Embryonic facial prominence (tissue), 1 donor: ENCODE measurements around the gene DCAF8.

ENCODE experiments used
- DNase-seq: peaks from one replicate; pipeline ENCODE4 v3.0.0-alpha.2; 2016; ENCODE audit errors: extremely low spot score

DCAF8 gene

DNA sequence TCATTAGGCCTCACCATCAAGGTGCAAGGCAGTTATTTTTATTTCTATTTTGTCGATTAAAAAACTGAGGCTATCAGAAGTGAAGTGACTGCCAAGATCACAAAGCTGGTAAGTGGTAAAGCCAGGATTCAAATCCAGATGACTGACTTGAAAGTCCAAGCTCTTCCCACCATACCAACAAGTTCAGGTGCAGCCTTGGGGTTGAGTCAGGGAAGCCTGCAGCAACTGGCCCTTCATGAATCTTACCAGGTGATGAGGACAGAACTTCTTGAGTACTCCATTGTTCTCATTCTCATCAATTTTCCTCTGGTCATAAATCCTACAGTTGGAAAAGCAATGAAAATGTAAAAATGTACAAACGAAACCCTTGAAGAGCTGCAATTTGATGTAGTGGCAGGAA, 37.0 kb downstream of the DCAF8 start:
- no peak for DNase-seq

DNA sequence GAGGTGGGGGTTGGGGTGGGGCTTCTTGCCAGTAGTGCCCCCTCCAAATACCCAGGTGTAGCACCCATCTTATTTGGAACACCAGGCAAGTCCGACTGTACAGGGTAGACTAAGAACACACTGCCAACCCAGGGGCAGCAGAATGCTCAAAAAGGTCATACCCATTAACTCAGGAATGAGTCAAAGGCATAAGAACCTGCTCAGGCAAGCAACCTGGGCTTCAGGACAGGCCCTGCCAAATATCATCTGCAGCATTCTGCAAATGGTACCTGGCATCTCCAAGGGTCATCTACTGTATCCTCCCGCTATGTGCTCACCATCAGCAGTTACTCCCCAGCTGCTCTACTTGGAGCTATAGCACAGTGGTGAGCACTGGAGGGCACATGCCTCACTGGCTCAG, 37.7 kb downstream of the DCAF8 start:
- DNase-seq, result no peak

DNA sequence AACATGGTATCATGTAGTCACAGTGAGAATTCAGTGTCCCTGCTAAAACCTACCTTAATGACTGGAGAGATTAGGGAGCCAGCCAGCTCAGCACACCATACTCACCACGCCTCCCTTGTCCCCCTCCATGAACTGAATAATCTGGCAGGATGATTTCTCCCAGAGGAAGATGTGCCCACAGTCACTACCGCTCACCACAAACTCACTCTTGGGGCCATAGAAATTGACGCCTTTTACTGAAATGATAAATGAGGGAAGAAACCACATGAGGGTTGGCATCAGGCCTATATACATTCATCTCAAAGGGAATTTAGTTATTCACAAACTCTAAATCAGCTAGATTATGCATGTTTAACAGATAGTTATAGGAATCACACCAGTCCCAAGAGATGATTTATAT, 39.8 kb downstream of the DCAF8 start:
- DNase-seq, result no peak

DNA sequence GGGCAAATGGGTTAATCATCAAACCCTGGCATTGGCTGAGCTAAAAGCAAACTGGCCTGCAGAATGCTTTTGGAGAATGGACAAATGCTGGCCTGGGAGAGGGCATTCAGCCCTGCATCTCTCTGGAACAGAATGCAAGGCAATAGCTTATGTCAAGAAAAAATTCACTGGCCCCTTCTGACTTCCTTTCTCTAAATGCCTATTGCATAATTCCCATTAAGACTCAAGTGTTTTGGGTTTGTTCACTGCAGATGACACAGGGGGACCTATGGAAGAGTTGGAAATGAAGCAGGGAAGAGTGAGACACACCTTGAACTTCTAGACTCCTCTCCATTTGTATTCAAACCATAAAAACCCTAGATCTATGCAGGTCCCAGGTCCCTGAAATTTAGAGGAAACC, 41.3 kb downstream of the DCAF8 start:
- no peak for DNase-seq

DNA sequence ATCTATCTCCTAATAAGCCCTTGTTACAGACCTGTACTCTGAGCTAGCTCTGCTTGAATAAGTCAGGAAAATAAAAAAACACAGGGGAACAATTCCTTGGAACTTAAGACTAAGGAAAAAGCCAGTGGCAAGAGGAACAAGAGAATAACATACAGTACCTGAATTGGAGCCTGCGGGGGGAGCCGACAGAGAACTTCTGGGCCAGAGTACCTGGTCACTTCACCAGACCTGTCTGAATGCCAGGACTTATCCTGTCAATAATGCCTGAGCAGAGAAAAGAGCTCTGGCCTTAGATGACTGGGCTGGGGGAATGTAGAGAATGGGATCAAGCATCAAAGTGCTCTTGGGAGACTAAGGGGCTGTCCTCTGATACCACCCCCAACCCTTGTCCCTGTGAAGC, 42.0 kb downstream of the DCAF8 start:
- no peak for DNase-seq

DNA sequence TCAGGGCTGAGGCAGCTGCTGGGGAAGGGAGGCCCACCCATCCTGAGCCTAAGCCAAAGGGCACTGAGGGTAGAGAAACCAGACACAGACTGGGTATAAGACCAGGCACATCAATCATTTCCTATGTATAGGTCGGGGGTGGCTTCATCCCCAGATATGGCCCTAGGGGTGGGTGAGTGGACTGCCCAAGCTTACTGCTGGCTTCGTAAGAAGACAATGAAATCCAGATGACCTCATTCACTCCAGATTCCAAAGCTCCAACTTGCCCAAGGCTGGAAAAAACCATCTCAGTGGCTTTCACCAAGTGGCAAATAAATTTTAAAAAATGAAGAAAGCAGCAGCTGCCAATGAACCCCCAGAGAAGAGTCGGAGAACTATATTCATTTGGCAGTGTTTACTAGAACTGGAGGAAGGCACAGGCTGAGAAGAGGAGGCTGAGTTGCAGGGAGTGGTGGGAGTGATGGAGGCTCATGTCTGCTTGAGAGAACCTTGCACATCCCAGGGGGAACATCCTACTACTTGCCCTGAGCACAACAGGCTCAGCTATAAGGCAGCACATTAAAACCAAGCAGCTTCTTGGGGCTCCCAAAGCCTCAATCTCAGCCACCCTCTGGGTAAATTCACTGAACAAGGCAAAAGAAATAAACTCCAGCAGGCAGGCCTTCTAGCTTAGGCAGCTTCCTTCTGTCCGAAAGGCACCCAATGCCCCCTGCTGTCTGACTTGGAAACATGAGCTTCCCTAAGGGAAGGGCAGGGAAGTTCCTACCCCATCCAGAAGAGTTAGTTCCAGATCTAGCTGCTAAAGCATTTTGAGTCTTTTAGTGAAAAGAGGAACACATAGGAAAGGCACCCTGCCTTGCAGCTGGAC, 43.1 kb downstream of the DCAF8 start:
- DNase-seq, result no peak

DNA sequence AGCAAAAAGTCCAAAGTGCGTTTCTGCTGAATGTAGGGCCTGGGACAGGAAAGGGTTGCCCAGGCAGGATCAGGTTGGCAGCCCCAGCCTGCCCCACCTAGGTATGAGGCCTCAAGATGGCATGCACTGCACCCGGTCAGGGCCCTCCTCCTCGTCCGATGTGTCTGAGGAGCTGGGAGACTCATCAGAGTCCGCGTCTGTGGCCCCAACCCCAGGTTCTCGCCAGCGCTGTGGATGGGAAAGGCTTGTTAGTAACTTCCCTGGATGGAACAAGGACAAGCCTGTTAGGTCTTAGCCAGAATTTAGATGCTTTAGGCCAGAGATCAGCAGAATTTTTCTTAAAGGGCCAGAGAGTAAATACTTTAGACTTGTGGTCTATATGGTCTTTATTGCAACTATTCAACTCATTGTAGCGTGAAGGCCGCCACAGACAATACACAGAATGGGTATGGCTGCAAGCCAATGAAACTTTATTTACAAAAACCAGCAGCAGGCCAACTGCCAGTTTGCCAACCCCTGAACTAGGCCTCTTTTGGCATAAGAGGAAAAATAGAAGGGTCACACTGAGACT, 44.8 kb downstream of the DCAF8 start:
- DNase-seq, result no peak

DNA sequence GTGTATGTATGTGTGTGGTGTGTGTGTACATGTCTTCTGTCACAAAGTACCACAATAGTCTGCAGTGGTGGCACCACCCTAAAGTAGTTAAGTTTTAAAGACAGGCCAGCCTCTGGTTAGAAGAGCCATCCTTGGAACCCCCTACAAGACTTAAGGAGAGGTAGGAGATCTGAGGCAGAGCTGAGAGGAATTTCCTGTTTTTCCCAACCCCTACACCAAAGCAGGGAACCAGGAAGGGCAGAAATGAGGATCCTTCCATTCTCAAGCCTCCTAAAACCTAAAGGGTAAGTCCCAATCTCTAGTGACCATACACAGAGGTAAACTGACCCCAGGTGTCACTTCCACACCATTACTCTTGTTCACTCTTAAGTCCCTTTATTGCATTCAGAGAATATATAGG, 46.0 kb downstream of the DCAF8 start:
- DNase-seq, result no peak

DNA sequence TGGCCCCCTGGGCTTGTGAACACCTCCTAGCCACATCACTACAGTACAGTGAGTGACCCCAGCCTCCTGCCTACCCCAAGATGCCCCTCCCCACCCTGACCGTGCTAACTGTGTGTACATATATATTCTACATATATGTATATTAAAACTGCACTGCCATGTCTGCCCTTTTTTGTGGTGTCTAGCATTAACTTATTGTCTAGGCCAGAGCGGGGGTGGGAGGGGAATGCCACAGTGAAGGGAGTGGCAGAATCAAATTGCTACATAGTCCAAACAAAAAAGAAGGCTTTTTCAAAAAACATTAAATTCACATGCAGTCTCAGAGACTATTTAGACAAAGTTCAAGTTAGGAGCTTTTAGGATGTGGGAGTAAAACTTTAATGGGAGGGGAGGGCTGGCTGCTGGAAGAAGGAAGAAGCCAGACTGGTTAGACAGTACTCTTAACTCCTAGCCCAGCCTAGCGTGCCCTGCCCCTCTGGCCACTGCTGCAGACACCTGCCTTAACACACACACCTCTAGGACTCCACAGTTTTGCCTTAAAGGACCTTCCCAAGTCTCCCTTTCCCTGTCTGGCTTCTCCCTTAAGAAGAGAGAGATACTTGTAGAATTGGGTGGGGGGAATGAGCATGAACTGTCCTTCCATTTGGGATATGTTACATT, 47.7 kb downstream of the DCAF8 start:
- no peak for DNase-seq

DNA sequence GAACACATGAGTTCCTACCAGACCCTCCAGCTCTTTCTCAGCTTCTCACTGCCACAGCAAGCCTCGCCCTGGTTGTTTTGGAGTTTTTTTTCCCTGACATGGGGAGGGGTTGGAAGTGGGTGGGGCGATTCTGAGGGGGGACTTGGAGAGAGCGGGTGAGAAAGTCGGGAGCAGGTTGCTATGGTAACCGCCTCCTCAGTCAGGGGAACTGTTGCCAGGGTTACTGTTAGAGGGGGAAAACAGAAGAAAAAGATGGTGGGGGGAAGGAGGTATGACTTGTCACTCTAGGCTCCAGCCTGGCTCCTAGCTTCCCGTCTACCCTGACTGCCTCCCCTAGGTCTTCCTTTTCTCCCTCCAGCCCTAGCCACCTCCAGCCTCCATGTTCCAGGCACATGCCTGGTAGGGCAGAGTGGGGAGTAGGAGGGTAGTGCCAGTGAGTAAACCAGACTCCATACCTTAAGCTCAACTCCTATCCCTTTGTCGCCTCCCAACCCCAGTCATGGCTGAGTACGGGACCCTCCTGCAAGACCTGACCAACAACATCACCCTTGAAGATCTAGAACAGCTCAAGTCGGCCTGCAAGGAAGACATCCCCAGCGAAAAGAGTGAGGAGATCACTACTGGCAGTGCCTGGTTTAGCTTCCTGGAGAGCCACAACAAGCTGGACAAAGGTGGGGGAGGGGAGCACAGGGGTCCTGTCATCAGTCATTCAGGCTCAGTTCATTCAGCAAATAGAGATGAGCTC, 51.1 kb downstream of the DCAF8 start:
- DNase-seq, result no peak

DNA sequence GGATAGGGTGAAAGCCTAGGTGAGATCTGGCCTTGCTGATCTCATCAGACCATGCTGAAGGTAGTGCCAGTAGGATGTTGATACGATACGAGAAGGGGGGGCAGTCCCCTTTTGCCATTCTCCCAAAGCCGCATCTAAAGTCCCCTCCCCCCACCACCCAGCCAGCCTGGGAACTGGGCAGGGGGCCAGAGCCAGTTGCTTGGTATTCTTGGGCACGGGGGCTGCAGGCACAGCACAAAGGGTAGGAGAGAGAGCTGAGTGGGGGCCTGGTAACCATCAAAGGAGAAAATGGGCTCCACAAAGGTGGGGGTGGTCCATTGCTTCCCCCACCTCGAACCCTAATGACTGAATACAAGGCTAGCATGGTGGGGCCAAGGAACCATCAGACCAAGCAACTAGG, 51.8 kb downstream of the DCAF8 start:
- DNase-seq, result no peak

DNA sequence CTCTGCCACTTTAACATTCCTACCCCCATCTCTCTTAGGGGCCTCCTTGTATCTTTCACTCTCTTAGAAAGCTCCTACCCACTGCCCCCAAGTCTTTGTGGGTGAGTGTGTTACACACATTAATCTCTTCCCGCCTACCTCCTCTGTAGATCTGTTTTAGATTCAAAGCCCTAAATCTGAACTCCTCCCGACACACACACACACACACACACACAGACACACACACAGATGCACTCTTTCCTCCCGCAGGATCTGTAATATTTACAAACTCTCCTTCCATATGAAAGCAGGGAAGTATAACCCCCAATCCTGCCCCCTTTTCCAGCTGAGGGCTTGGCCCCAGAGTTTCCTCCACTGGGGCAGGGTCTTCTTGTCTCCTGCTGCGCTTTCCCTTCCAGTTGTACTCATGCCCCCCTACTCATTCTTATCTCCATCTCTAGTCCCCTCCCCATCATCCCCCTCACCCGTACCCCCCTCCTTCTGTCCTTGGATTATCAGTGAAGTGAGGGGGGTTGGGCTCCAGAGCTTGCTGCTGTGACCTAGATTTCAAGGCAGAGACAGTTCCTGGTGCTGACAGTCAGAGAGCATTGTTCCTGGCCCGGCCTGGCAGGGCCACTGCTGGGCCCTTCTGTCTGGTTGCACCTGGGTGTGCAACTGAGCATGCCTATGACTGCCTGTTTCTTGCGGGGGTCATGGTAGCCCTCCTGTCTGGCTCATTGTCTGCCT, 52.9 kb downstream of the DCAF8 start:
- no peak for DNase-seq

DNA sequence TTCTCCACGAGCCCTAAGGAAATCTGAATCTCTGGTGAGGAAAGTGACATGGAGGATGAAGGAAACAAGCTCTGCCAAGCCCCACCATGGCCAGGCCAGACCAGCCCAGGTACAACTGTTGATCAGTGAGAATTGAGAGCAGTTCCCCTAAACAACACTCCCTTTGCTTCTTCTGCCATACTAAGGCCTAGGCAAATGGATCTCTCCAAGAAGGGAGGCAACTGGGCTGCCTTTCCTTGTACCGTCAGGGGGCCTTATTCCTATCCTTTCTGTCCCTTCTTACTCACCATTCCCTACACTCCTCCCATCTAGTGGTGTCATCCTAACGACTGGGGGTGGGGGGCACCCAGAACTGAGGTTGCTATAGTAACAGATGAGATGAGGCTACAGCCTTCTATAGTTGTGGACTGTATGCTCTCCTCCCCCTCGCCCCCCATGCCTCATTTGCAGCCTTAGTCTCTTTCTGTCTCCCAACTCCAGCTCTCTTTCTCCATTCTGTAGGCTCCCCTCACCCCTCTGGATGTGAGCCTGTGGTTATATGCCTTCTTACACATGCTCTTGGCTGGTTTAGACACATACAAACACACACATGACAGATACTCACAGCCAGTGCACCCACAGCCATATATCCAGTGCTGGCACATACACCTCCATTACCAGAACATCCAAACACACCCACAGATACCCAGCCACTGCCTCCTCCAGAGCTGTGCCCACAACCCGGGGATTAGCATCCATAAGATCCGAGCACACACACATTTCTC, 53.6 kb downstream of the DCAF8 start:
- no peak for DNase-seq

DNA sequence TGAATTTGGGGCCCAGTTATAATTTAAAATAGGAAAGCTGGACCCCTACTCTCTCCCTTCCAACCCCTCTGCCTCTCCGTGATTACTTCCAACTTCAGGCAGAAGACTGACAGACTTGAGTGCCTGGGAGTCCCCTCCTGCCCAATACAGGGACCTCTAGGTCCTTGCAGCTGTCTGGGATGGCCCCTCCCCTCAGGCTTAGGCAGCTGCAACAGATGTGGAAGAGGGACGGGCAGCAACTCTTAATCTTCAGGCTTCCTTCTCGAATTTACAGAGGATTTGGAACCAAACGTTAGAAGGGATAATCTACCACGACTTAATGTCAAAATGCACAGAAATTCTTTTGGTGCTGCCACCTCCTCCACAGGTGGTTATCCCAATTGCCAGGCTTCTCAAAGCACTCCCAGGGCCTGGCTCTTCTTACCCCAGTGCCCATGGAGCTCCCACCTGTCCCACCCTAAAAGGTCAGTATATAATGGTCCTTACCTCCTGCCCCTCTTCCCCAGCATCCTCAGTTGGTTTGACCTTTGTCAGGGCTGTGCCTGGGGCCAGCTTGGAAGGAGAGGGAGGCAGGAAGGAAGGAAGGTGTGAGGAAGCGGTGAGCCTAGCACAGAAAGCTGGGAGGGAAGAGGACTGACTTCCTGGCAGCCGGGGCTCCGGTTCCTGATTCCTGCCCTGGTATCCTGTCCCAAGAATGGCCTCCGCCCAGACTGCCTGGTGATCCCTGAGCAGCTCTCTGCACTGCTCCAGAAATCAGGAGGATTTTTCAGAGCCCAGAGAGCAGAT, 54.4 kb downstream of the DCAF8 start:
- DNase-seq, result no peak

DNA sequence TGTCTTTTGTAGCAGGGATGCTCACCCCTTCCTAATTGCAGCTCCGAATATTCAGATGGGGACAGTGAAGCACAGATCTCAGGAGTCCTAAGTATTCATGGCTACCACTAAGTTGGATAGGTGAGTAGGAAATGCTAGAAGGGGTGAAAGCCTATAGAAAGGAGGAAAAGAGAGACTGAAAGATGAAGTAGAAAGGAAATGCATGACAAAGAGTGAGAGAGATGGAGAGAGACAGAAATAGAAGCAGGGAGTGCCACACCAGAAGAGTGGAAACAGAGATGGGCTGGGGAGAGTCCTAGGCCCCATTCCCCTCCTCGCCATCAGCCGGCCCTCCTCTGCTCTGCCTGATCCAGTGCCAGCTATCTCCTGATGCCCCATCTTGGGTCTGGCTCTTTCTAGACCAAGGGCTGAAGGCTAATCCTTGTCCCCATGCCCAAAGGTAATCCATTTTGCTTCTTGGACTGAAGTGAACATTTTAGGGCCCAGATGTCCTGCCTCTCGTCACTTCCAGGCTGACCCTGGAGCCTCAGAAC, 55.2 kb downstream of the DCAF8 start:
- DNase-seq, result no peak

DNA sequence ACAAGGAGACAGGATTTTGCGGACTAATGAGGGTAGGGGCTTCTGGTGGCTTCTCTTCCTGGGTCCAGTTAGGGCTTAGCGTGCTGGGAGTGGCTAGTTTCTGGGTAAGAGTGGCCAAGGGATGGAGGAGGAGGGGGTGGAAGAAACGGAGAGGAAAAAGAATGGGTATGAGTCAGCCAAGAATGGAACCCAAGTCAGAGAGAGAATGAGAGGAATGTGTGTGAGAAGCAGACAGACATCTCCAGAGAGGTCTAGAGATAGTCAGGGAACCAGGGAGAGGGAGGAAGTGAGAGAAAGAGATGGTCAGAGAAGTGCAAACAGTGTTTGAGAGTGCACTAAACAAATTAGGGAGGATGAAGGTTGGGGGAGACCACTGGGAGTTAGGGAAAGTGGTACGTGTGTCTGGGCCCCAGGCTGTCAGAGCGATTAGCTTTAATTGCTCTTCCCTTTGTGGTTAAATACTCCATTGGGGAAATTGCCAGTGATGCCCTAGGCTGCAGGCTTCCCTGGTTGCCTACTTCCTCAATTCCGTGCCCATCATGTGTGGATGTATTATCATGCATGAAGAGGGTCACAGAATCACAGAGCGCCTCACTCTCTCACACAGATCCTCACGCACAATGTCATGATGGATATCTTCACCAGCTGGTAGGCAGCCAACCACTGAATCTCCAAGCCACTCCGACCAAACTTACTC, 55.8 kb downstream of the DCAF8 start:
- DNase-seq, result no peak

DNA sequence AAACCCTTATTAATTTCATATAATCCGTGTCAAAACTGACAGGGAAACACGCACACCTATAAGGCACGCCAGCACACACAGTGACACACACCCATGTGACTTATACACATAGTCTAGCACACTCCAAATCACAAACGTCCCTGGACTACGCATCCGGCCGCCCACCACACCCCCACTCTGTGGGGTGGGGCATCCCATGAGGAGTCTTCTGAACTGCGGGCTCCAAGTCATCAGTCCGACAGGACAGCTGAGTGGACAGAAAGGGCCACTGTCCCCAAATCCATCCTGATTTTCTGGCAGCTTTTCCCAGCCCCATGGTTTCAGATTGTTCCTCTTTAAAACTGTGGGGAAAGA, 56.3 kb downstream of the DCAF8 start:
- no peak for DNase-seq

DNA sequence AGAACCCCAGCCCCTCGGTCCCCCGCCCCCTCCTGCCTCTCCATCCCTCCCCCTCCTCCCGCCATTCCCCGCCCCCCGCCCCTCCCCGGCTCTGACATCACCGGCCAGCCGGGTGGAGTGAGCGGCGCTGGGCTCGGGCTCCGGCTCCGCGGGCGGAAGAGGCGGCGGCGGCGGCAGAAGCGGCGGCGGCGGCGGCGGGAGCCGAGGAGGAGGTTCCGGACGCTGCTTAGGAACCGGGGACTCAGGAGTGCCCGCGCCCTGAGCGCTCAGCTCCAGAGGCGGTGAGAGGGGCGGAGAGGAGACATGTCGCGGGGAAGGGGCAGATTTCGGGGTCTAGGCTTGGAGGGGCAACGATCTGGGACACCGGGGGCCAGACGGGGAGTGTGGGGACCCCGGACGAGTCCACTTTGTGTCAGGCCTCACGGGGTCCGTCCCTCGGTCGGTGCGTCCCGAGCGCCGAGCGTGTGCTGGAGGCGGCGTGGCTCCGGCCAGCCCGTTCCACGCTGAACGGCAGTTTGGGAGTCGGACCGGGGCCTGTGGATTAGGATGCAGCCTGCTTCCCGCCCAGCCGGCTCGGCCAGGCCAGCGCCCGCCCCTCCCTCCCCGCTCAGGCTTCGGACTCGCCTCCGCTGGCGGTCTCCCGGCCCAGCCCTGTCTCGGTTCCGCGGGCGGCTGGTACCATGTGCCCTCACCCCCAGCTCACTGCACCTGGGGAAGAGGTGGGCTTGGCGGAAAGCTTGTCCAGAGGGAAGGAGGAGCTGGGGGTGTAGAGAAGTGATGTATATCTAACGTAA, 56.9 kb downstream of the DCAF8 start, which contains the start of gene PEA15:
Gene PEA15 (plus strand): TSS at position 143 of the 794 bp plus-strand sequence. CDS start 6,161 bp downstream, outside the sequence.
- peak; percentile 42 for DNase-seq
